GM12878 (cell line): ENCODE results near the gene FBXL16.

Source experiments
- FOXM1 ChIP-seq: IDR thresholded peaks from 2 replicates; pipeline ENCODE4 v1.6.1; 2012; ENCODE audit warnings: low read depth, mild to moderate bottlenecking, inconsistent platforms, low read length, moderate library complexity
- GABPA ChIP-seq: IDR thresholded peaks from 2 replicates; pipeline ENCODE4 v1.6.1; 2014; ENCODE audit warnings: antibody characterized with exemption, low read depth, mild to moderate bottlenecking, inconsistent platforms
- JUNB ChIP-seq: IDR thresholded peaks from 2 replicates; pipeline ENCODE4 v1.6.1; 2016; ENCODE audit warnings: antibody characterized with exemption, mild to moderate bottlenecking
- SPI1 ChIP-seq: IDR thresholded peaks from 2 replicates; pipeline ENCODE4 v1.6.1; 2011; ENCODE audit warnings: low read depth, mild to moderate bottlenecking, low read length, moderate library complexity, borderline replicate concordance; ENCODE audit not compliant: insufficient read depth
- ZNF274 ChIP-seq: IDR thresholded peaks from one replicate; pipeline ENCODE4 v1.8.0; 2011; ENCODE audit not compliant: insufficient read length, insufficient read depth

DNA sequence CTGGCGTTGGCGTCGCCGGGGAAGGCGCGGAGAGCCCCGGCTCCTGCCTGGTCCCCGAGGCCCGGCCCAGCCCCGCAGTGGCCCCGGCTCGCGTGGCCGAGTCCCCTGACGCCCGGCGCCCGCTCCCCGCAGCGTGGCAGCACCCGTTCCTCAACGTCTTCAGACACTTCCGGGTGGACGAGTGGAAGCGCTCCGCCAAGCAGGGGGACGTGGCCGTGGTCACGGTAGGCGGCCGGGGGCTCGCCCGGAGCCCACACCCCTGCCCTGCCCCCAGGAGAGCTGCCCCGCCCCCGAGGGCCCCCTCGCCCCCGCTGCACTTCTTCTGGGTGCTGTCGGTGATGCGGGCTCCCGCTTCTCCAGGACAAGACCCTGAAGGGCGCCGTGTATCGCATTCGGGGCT is 56.0 kb downstream of the FBXL16 start:
- TF ChIP-seq SPI1 (no peak), ZNF274 (no peak), FOXM1 (no peak), GABPA (no peak), JUNB (no peak)
